ENCODE measurements around the gene PRIMA1.
"Not testable (repeated sequence)": the region's sequence is repeated elsewhere in the genome, so short reads cannot be mapped to it uniquely, and the experiment has no call there.

The PRIMA1 gene, protein sequence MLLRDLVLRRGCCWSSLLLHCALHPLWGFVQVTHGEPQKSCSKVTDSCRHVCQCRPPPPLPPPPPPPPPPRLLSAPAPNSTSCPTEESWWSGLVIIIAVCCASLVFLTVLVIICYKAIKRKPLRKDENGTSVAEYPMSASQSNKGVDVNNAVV

GRCh38 chr14:93788293-93788542 lies at the start of gene PRIMA1:
PRIMA1 (minus strand) TSS chr14:93788485; CDS start chr14:93787718, 767 bp downstream.
- DNase-seq, result no peak

GRCh38 chr14:93834699-93835371 lies 46.5 kb upstream of the PRIMA1 start:
- DNase-seq, result no peak

DNA sequence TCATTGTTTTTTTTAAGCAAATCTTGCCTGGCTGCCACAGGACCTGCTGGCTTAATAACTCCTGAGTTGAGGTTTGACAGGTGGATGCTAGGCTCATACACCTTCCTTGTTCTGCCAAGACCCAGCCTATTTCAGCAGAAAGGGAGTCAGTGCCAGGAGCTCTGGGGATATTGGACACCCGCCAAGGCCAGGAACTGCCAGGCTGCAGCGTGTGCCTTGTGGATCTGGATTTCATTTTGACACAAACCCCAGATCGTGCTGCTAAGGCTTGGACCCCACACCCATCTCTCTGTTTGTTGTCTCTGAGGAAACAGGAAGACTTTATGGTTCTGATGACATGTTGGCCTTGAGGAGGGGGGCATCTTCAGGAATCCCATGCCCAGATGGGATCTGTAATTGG lies 44.4 kb upstream of the PRIMA1 start:
- DNase-seq, result no peak

GRCh38 chr14:93832081-93832480 lies 43.8 kb upstream of the PRIMA1 start:
- no peak for DNase-seq

GRCh38 chr14:93830753-93831461 lies 42.6 kb upstream of the PRIMA1 start:
- no peak for DNase-seq

GRCh38 chr14:93829839-93830481 lies 41.7 kb upstream of the PRIMA1 start:
- DNase-seq, result no peak

- DNase-seq, result no peak
Measured at GRCh38 chr14:93825235-93825553, 36.9 kb upstream of the PRIMA1 start.

DNA sequence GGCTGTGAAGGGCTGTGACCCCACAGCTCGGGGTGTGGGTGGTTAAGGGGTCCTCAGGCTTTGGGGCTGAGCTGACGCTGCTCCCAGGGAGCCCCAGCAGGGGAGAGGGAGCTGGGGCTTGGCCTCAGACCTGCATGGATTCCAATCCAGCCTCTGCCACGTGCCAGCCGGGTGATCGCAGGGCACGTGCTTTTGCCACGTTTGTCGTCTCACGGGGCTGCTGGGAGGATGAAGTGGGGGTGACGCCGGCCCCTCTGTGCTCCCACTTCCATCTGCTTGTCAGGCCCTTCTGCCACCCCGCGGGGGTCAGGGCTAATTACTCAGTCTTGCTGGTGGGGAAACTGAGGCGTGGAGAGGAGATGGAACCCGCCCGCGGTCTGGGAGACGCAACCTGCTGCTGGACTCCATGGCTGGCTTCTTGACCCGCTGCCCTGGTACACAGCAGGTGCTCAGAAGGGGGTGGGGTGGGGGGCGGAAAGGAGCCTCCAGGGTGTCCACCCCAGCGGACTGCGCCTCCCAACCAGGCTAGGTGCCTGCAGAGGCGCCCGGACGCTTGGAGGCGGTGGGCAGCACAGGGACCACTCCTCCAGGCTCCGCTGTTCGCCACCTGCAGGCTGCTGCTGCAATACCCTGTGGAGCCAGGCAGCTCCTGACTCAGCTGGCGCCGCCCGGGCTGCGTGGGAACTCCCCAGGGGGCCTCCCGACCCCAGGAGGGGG lies 36.4 kb upstream of the PRIMA1 start:
- no peak for DNase-seq

DNA sequence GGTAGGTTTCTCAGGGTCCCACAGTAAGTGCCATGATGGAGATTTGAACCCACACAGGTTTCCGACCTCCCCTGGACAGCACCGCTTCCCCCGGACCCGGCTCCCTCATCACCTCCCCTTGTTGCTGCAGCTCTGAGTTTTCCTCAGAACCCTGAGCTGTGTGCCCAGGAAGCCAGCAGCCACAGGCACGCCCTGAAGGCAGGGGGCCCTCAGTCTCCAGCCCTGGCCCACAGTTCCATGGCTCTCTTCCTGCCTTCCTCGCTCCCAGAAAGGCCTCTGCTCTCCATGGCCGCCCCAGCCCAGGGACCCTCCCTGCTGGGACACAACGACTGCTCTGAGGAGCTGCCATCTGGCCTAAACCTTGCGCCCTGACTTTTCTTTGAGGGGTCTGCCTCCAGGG lies 35.8 kb upstream of the PRIMA1 start:
- no peak for DNase-seq

GRCh38 chr14:93821051-93821450 lies 32.8 kb upstream of the PRIMA1 start:
- no peak for DNase-seq

- no peak for DNase-seq
Measured at GRCh38 chr14:93818857-93819256, 30.6 kb upstream of the PRIMA1 start.

DNA sequence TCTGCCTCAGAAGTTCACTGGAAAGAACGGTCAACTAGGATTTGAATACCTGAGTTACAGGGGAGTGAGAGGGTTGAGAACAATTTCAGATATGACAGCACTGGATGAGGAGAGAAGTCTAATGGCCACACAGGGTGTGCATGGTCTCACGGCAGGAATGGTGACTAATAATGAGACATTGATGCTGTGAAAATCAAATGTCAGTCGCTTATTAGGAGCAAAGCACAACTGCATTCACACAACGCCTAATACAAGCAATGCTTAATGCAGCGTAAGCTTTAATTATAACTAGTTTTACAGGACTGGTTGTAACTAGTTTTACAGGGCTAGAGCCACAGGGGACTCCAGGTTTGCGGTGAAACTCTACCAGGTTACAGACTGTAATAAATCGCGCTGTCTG lies 23.4 kb upstream of the PRIMA1 start:
- no peak for DNase-seq

DNA sequence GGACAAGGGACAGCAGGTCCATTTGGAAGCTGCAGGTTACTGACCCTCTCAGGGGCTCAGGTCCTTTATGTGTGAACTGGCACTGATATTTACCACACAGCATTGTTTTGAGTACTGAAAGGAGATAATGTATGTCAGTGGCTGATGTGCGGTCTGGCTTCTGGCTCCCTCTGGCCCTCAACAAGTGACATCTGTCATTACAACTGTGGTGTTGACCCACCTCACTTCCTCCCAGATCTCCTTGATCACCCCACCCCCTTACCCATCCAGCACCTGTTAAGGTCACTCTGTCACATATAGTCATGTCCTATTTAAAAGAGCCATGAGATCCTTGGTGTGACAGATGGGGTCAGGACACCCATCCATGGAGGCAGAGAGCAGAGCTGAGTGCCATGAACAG lies 22.7 kb upstream of the PRIMA1 start:
- DNase-seq, result no peak

DNA sequence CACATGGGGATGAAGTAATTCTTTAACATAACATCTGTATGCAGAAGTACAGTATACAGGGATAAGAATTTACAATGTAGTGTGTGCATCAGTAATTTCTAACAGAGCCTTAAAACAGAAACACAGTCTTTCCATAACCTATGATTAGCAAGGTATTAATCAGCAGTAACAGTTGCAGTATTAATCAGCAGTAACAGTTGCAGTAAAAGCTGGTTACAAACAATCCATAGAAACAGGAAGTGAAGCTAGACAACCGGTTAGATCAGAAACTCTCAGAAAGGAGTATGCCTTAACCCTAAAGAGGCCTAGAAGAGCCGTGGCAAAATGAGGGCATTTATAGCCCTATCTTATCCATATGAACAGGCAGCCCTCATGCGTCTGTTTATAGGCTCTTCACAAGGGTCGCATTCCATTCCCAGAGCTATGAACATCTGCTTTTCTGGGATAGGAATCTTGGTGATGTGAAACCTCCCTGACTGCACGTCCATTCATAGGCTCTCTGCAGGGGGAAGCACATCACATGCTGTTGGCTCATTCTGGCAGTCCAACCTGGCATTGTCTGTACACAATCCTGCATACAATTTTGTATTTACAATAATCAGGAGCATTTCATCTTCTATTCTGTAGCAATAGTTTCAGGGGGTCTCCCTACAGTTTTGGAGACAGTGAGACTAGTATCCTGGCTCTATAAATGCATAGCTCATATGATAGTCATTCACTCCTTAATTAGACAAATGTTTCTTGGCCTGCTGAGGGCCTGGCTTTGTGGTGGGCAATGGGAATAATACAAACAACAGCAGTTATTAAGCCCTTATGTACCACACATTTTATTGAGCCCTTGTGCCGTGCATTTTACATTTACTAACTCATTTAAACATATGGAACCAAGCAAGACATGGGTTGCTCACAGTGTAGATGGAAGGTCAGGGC lies 21.5 kb upstream of the PRIMA1 start:
- DNase-seq, result not testable (repeated sequence)

GRCh38 chr14:93804654-93805053 lies 16.4 kb upstream of the PRIMA1 start:
- no peak for DNase-seq

GRCh38 chr14:93803408-93804318 lies 15.4 kb upstream of the PRIMA1 start:
- DNase-seq, result no peak

DNA sequence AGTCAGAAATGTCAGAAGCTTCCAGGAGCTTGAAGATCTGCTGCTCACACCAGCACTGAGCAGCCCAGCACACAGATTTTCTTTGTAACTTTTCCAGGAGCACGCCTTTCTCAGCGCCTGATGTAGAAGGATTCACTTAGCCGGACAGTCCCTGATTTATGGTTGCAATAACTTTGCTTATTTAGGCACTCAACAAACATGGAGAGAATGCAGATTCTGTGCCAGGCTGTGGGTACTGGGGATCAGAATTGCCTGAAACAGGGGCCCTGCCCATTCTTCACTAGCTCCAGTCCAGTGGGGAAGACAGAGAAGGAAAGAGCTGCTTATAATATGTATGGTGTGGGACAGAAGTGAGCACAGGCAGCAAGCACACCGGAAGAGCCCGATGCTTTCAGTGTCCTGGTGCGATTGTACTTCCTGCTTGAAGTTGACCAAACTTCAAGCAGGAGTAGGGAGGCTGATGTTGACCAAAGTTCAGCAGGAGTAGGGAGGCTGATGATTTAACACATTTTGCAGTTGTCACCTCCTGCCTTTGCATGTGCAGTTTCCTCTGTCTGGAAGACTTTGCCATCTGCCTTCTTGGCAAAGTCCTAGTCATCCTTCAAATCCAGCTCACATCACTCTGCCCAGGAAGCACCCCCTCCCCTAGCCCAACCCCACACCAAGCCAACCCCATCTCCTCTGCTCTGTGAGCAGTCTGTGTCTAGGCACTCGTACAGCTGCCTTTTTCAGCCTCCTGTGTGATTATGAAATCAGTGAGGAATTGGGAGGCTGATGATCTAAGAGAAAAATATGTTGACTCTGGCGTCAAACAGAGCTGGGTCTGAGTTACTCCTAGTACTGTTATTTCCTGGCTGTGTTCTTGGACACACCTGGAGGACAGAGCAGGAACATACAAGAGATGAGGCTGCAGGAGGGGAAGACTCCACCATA lies 12.0 kb upstream of the PRIMA1 start:
- no peak for DNase-seq

- no peak for DNase-seq
Measured at GRCh38 chr14:93799617-93799988, 11.3 kb upstream of the PRIMA1 start.

GRCh38 chr14:93797536-93797935 lies 9.3 kb upstream of the PRIMA1 start:
- no peak for DNase-seq

DNA sequence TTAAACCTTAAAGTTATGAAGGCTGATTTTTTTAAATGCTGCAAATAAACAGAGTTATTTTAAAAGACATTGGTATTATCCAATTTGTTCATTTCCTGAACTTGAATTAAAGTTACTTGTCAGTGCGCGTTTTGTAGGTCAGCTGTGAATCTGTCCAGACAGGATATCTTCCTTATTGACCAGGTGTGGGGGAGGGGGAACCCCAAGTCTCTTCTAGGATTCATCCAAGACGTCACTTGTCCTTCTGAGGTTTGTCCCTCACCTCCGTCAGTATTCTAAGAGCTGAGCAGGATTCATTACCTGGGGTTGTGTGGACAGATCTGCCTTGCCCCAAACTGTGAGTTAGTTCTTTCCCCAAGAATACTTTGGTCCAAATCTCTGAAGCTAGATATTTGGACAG lies 8.8 kb upstream of the PRIMA1 start:
- DNase-seq, result no peak
